Measurements from ENCODE around the gene STK32A.
"Not testable (repeated sequence)": the region's sequence is repeated elsewhere in the genome, so short reads cannot be mapped to it uniquely, and the experiment has no call there.

Gene STK32A

DNA sequence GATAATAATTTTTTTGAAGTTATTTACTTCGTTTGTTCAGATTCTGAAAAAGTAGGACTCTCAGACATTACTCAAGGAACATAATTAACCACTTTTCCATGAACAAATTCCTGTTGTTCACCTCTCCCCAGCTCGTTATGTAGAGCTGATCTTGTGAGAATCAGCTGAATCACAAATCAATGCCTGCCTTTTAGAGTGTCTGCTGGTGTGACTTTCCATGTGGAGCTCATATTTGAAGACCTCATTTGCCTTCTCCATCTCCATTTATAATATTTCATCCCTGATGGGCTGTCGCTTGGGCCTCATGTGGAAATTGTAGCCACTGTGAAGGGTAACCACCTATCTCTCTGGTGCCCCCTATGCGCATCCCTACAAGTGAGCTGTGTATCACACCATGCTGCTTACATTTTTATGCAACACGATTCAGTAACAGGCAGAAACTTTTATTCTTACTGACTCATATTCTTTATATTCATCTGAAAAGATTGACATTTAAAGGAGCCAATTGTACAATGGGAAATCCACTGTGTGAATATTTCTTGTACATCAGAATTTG, 111.3 kb downstream of the STK32A start:
- DNase-seq (ENCODE audit: low read depth in 2 of 2): no peak

DNA sequence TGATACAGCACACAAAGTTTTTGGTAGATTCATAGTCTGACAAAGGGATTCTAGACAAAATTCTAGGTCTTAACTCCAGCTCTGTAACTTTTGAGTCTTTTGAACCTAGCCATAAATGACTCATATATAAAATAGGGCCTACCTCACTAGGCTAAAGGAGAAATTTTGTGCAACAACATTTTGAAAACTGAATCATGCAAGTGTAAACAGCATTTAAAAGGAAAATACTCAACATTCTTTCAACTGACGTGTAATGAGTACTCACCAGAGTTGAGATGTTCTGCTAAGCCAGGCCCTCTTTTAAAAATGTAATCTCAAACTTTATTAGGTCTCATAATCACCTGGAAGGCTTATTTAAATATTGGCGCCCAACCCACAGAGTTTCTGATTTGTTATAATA, 113.2 kb downstream of the STK32A start:
- no peak for DNase-seq (ENCODE audit: low read depth in 2 of 2)

DNA sequence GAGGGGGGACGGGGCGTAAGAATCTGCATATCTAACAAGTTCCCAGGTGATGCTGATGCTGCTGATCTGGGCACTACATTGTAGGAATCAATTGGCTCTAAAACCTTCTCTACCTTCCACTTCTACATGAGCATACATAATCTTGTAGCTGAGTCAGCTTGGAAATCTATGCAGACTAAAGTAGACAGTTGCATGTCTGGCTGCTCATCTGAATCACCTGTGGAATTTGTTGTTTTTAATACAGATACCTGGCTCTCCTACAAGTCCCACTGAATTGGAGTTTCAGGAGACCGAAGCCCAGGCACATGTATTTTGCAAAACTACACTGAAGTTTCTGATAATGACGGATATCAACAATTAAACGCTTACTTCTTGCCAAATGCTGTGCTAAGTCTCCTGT, 113.6 kb downstream of the STK32A start:
- DNase-seq (ENCODE audit: low read depth in 2 of 2): no peak

DNA sequence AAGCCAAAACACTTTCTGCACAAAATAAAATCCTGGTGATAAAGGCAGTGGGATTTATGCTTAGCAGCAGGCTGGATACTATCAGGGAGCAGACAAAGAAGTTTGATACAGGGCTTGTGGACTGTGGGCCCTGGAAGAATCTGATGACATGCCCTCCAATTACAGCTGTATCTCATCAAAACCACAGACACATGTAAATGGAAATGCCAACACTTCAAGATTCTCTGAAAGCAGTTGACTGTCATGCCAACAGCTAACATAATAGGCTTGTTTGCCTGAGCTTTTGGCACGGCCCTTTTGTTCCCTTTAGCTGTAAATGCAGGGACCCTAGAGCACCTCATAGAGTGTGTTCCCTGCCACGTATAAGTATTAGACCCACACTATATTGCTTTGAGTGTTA, 114.4 kb downstream of the STK32A start:
- DNase-seq (ENCODE audit: low read depth in 2 of 2): no peak

DNA sequence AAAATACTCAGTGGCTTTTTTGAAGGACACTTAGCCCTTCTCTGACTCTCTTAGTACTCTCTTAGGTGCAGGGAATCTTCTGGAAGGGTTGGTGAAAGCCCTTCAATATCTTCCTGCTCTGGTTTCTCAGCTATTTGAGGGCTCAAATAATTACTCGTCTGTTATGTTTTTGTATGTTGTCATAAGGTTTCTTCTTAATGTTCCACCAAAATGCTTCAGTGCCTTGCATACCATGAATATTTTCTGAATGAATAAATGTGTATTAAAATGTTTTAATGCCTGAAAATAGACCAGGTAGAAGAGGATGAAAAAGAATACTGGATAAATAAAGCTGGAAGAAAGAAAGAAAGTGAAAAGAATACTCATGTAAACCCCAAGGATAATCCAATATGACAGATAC, 124.3 kb downstream of the STK32A start:
- no peak for DNase-seq (ENCODE audit: low read depth in 2 of 2)

DNA sequence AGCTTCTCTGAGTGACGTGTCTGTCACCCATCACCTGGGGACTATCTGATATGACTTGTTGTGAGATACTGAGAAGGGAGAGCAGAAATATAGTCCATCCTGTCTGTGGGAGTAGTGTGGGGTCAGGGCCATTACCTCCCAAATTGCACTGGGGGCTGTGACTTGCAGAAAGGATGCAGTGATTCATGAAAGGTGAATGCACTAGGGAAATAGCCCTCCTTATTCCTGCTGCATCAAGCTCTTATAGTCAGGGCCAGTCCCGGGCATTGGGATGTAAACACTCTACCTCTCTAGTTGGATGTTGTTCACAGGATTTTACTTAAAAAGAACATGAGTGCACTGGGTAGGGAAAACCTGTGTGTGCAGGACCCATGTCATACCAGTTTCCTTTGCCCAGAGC, 124.8 kb downstream of the STK32A start:
- DNase-seq (ENCODE audit: low read depth in 2 of 2): no peak

DNA sequence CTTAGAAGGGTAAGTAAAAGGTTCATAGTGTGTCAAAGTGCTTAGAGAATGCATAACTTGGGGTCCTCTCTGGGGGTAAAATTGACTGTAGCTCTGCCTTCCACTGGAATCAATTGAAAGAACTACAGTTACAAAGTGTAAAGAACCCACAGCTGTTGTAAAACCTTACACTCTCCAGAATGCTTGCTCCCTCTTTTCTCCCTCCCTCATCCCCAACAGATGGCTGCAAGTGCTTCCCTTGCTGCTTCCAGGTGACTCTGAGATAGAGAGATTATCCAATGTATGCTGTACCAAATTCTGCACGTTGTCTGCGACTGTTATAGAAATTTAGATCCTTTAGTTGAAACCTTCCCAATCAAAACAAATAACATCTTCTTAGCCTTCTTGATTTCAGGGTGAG, 126.0 kb downstream of the STK32A start:
- DNase-seq (ENCODE audit: low read depth in 2 of 2): no peak

DNA sequence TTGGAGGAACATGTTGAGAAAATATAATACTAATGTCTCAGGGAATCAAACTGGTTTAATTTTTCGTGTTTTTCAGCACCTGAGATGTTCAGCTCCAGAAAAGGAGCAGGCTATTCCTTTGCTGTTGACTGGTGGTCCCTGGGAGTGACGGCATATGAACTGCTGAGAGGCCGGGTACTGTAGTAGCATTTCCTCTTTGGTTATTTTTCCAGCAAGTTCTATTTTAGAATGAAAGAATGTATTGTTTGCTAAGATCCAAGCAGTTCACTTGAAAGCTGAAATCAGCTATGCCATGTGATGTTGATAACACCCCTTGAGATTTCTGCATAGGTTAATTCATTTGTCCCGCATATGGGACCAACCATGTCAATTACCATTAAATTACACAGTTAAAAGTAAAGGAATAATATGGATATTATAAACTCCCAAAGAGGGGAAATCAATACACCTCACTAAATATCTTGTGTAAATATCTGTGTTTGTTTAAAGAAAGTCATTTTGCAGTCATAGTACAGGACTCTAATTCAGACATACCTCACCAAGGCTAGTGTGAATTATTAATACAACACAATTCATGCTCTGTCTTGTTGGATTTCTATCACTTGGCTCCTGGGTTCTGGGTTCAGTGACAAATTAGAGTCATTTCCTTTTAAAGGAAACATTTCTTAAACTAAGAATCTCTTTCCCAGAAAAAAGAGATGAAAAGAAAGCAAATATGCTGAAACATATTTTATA, 126.8 kb downstream of the STK32A start:
- DNase-seq (ENCODE audit: low read depth in 2 of 2): no peak

DNA sequence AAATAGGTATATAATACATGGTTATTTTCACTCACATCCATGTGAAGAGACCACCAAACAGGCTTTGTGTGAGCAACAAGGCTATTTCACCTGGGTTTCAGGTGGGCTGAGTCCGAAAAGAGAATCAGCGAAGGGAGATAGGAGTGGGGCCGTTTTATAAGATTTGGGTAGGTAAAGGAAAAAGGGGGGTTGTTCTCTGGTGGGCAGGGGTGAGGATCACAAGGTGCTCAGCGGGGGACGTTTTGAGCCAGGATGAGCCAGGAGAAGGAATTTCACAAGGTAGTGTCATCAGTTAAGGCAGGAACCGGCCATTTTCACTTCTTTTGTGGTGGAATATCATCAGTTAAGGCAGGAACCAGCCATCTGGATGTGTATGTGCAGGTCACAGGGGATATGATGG, 132.6 kb downstream of the STK32A start:
- not testable (repeated sequence) for DNase-seq (ENCODE audit: low read depth in 2 of 2)

DNA sequence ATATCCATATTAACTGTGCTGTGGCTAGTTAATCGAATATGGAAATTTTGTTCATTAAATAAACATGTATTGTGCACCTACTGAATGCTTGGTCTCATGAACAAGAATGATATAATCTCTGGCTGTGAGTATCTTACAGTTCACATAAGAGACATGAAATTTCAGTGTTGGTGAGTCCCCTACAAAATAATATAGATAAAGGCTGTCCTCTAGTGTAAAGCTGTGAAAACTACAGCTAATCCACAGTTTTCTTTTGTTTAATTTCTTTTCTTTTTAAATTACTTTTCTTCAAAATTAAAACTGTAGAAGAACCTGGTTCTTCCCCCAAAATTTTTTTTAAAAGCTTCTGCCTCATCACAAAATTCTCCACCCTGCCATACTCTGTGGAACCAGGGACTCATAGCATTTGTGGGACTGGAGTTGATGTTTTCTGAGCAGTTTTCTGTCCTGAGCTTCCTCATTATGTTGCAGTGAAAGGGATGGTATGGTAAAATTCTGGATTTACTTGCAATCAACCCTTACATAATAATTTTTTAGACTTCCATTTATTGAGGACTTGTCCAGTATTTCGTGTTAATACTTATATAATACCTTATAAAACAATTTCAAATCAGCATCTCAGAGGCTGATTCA, 135.0 kb downstream of the STK32A start:
- DNase-seq (ENCODE audit: low read depth in 2 of 2): no peak

DNA sequence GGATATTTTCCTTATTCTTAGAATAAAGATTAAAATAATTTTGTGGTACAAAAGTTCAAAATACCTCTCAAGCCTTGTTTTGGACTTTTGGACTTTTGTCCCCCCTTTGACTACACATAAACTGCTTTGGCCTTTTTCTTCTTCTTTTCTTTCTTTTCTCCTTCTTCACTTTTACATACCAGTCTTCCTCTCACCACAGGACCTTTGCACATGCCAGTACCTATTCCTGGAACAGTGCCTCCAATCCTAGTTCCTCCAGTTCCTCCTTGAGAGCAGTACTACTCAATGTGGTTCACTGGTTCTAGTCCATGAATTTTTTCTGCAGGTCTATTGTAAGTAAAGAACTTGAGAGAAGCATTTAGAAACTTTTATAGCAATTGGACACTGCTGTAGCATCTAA, 136.5 kb downstream of the STK32A start:
- no peak for DNase-seq (ENCODE audit: low read depth in 2 of 2)

DNA sequence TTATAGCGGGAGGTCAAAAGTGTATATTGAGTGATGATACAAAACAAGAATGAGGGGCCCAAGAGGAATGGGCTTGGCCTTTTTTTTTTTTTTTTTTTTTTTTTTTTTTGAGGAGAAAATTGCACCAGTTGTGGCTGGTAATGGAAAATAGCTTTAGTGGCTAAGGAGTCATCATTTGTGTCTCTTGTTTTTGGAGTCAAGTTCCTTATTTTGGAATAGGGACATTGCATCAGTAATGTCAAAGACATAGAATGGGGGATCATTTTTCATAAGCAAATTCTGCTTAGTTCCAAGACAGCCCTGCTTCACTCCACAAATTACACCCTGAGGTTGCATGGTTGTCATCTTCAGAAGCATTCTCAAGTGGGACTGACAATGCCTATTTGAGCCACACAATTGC, 137.4 kb downstream of the STK32A start:
- DNase-seq (ENCODE audit: low read depth in 2 of 2): no peak

DNA sequence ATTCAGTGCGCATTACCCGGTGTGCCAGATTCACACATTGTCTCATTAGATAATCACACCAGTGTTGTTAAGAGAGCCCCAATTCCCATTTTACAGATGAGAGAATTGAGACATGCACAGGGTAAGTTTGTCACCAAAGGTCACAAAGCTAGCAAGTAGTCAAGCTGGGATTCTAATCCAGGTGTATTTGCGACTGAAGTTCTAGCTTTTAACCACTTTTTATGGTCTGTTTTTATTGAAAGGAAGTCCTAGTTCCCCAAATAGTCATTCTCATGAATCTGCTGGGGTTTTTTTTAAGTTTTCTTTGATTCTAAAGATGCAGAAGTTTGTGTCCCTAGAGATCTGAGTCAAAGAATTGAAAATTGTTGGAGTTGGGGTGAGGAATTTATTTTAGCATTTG, 138.5 kb downstream of the STK32A start:
- DNase-seq (ENCODE audit: low read depth in 2 of 2): no peak

DNA sequence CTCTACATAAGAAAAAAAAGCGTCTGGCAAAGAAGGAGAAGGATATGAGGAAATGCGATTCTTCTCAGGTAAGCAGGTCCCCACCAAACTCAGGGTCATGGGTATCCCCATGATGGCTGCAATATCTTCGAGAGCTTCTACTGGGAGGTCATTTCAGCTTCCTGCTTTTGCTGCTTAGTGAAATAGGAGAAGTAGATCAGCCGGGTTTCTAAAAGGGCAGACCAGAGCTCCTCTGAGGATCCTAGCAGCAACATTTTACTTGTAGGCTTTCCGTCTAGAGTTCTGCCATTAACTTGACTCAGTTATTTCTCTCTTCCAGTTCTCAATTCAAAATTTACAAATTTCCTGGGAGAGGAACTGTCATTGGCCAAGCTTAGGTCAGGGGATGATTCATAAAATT, 140.3 kb downstream of the STK32A start:
- no peak for DNase-seq (ENCODE audit: low read depth in 2 of 2)

DNA sequence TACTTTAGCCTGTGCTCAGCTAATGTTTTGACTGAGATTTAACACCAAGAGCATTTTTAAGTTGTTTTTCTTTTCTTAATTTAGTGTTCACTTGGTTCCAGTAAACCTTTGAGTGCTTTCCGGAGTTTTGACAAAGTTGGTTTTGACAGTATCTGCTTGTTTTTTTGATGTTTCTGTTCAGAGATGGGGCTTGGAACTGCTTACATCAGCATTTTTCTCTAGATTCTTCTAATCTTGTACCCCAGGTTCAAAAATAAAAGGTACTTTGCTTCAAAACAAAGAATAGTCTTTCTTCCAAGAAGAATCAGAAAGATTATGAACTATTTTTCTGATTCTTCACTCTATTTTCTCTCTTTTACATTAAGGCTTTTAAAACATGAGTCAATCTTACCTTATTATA, 142.9 kb downstream of the STK32A start:
- no peak for DNase-seq (ENCODE audit: low read depth in 2 of 2)

DNA sequence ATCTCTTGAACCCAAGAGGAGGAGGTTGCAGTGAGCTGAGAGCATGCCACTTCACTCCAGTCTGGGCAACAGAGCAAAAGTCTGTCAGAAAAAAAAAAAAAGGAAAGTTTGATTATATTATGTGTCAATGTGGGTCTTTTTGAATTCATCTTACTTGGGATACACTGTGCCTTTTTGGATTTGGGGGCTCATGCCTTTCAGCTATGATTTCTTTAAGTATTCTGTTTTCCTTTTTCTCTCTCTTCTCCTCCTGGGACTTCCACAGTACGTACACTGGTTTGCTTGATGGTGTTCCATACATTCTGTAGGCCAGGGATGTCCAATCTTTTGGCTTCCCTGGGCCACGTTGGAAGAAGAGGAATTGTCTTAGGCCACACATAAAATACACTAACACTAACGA, 146.7 kb downstream of the STK32A start:
- no peak for DNase-seq (ENCODE audit: low read depth in 2 of 2)

DNA sequence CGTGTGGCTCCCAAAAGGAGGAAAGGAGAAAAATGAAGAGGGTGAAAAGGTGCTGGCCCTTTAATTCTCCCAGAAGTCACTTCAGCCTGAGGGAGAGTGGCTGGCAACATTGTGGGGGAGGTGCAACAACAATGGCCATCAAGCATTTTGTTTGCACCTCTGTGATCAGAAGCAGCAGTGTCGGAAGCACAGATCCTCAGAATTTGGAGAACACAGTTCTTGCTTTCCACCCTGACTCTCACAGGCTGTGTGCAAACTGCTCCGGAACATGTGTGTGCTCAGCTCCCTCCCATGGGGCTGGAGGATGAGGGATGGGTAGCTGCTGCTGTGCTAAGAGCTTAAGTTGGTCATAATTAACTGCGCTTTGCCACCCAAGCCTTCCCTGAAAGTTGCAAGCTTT, 147.9 kb downstream of the STK32A start:
- DNase-seq (ENCODE audit: low read depth in 2 of 2): no peak

DNA sequence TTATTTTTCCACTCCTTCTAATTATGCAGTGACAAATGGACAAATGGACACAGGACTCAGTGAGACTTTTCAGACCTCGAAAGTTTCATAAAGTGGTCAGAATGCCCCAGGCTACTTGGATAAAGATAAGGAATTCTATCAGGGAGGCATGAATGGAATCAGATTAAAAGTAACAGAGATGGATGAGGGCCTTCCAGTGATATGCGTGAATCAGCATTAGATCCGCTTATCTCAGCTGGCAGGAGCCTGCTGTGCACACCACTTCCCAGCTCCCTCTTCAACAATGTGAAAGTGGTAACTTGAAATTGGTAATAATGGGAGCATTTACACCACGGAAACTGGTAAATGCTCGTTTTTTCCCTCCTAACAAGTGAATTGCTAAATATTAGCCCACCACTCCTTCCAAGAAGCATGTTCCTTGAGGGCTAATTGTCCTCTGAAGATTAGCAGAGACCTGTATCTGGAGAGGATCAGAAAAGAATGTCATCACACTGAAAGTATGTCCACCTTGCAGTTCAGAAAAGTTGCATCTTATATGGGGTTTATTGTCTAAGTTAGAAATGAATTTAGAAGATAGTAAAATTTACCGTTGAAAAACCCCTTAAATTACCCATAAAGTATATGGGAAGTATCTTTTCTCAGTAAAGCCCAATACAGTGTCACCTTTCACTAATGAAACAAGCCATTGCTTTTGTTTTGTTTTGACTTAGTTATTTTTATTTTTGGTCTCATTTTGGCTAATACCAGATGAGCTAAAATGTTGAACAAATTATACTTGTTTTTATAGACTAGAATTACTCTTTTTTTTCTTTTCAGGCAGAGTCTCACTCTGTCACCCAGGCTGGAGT, 149.7 kb downstream of the STK32A start:
- DNase-seq (ENCODE audit: low read depth in 2 of 2): no peak

DNA sequence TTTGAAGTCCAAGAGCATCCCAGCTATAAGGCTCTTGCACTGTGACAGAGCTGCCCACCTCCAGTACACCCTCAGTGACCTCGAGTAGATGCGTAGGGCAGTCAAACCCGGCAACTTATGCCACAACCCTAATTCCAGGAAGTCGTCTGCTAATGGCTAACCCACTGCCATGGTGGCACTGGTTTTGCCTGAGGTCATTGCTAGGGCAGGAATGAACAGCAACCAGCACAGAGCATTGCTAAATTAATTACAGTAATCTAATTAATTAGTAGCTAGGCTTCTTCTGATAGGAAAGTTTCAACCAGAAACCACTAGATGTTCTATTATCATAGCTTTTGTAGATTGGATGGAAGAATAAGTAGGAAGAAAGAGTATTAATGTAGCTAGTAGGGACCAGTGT, 152.3 kb downstream of the STK32A start:
- no peak for DNase-seq (ENCODE audit: low read depth in 2 of 2)

DNA sequence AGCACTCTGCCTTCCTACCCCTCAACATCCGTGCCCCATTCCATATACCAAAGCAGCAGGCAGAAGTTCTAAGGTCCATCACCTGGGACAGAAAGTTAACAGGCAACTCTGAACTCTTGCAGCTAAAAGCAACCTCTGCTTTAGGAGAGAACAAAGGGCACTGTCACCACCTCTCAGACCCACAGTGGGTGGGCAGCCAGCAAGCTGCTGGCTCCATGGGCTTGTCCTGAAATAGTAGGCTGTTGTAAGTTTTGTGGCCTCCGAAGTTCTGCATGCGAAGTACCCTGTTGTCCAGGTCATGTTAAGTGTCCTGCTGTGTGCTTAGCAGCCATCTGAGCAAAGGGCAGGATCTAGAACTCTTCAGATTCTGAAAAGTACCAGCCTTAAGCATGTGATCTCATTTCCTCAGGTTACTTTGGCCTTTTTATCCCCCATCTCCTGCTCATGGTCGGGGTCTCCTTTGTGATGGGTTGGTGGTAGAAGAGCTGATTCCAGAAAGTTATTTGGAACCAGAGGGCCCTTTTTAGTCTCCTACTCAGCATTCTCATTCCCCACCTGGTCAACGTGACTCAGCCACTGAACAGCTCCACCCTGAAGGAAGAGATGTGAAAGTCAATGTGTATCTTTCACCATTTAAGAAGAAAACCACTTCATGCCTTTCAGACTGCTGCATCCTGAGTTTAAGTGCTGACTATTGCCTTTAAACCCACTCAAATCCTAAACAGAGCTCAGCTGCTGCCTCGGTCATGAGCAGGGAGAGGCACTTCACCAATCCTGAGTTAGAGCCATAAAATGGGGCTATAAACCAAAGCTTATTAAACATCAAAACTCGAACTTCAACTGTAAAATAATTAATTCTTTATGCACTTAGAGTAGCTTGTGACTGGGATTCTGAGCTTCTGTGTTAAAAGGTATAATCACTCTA, 153.6 kb downstream of the STK32A start:
- no peak for DNase-seq (ENCODE audit: low read depth in 2 of 2)

DNA sequence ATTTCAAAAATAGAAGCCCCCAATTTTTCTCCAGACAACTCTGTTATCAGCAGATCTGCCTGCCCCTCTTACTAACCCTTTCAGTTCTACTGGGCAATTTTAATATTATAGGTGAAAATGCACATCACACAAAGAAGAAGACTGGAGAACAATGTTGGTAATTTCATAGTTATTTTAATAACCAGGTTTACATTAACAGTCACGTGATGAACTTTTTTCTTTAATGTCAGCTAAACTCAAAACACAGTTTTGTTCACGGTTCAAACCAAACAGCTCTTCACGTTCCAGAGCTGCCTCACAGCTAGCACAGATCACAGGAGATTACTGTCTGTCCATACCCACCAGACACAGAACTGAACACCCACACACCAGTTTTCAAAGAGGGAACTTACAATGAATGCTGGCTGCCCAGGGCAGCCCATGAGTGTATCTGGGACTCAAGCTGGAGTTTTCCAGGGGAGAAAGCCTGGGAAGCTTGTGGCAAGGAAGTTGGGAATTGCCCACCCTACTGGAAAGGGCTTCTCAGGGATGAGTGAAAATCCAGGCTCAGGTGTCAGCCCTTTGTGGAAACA, 155.9 kb downstream of the STK32A start:
- DNase-seq (ENCODE audit: low read depth in 2 of 2): no peak
